AG04450 (cell line): Measurements from ENCODE around the gene ANKRD22. TPM values are rescaled to one million over a fixed set of nuclear protein-coding genes. Genes with fewer than 3 reads are reported as not detected.

Source experiments
- CTCF ChIA-PET: fragments of 300-600, 350-600 bp; formaldehyde crosslinking; extraction: SDS; loops from one replicate; lab custom pipeline; 2022; ENCODE audit warnings: antibody characterized with exemption, inconsistent platforms; lab: Charles Lee
- POLR2A ChIA-PET: fragments of 350-600 bp; formaldehyde crosslinking; extraction: SDS; loops from one replicate; lab custom pipeline; 2021; ENCODE audit warnings: antibody characterized with exemption, inconsistent platforms; lab: Yijun Ruan, JAX
- DNase-seq: peaks from one replicate; pipeline ENCODE4 v3.0.0-alpha.2; 2011; ENCODE audit warnings: low read depth, low spot score
- H3K27ac ChIP-seq: one replicate; pipeline ENCODE4 v1.5.1; 2012; ENCODE audit warnings: low read depth, low read length, control low read depth
- H3K27me3 ChIP-seq: one replicate; pipeline ENCODE4 v1.6.0; 2012; ENCODE audit warnings: low read length; ENCODE audit not compliant: control insufficient read depth, insufficient read depth
- H3K4me3 ChIP-seq: 2 replicates; pipeline ENCODE4 v1.5.1; 2011; ENCODE audit warnings: mild to moderate bottlenecking, low read depth, low read length, control low read depth
- H3K9me3 ChIP-seq: 2 replicates; pipeline ENCODE4 v1.5.1; 2012; ENCODE audit warnings: low read length; ENCODE audit not compliant: control insufficient read depth, insufficient read depth
- polyA plus RNA-seq: library from polyadenylated mRNA; depleted of rRNA; stranded (reverse); fragments of >200 nt; gene quantifications from 2 replicates; pipeline ENCODE4 v1.2.3, GENCODE V29; 2011
- TF ChIP-seq, protein P1 (sequence below): IDR thresholded peaks from 2 replicates; pipeline ENCODE4 v1.5.1; 2011; ENCODE audit warnings: low read depth, low read length, control low read depth, inconsistent platforms

ANKRD22 gene
- polyA plus RNA-seq, 1 experiment = not detected

DNA sequence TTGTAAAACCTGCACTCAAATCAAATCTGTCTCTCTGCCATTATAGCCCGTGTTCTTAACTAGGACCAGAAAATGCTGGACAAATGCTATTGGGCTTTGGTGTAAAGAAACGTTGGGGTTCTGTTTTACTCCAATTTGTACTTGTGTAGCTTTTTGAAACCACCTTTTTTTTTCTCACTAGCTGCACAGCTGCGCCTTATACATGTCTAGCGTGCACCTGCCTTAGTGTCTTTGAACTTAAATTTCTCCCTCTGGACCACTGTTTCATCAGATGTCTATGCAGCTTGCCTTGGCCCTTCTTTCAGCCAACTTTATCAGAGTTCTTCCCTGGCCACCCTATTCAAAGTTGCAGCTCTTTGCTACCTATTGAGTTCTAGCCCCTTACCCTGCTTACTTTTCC is 42.0 kb downstream of the ANKRD22 start:
- peaks cover 3% of the 10 kb centered on the region for H3K27me3 ChIP-seq
- H3K4me3 ChIP-seq = no peak overlapping the region
- TF ChIP-seq, protein P1, sequence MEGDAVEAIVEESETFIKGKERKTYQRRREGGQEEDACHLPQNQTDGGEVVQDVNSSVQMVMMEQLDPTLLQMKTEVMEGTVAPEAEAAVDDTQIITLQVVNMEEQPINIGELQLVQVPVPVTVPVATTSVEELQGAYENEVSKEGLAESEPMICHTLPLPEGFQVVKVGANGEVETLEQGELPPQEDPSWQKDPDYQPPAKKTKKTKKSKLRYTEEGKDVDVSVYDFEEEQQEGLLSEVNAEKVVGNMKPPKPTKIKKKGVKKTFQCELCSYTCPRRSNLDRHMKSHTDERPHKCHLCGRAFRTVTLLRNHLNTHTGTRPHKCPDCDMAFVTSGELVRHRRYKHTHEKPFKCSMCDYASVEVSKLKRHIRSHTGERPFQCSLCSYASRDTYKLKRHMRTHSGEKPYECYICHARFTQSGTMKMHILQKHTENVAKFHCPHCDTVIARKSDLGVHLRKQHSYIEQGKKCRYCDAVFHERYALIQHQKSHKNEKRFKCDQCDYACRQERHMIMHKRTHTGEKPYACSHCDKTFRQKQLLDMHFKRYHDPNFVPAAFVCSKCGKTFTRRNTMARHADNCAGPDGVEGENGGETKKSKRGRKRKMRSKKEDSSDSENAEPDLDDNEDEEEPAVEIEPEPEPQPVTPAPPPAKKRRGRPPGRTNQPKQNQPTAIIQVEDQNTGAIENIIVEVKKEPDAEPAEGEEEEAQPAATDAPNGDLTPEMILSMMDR = no peak
- ChIA-PET POLR2A (interaction anchor here (1.1 kb wide), 1 partner anchor 227 kb away, joined by 3 read pairs; no protein-coding TSS in a partner anchor), CTCF (interaction anchor here (0.8 to 5.8 kb wide), 11 partner anchors 9 to 583 kb away, joined by 3 to 63 read pairs (median 8); partner anchors contain the start of gene IFIT1)
- no peak overlapping the region for H3K27ac ChIP-seq
- no peak for DNase-seq
- no peaks in the 10 kb centered on the region for H3K9me3 ChIP-seq

DNA sequence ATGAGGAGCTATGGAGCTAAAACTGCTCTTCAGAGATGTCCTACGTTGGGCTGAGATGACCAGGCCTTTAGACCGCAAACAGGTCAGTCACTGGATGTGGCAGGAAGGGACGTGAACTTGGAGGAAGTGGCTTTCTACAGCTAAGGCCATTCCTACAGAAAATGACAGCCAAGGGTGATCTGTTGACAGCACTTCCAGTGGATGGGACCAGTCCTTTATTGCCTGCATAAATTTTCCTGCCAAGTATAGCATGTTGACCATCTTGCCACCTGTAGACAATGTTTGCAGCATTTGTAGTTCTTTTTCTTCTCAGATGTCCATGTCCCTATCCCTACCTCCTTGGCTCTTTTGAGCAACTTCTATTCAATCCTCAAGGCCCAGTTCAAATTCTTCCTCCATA is 45.7 kb downstream of the ANKRD22 start:
- TF ChIP-seq, protein P1 = no peak
- no peak for DNase-seq
- Histone ChIP-seq H3K9me3 (no peaks in the 10 kb centered on the region), H3K27me3 (peaks cover 3% of the 10 kb centered on the region), H3K27ac (no peak overlapping the region), H3K4me3 (no peak overlapping the region)
- POLR2A ChIA-PET = no interaction called here
- CTCF ChIA-PET = interaction anchor here (1.1 to 2.1 kb wide), 4 partner anchors 30 to 241 kb away, joined by 3 to 6 read pairs (median 6); partner anchors contain the start of gene RNLS

DNA sequence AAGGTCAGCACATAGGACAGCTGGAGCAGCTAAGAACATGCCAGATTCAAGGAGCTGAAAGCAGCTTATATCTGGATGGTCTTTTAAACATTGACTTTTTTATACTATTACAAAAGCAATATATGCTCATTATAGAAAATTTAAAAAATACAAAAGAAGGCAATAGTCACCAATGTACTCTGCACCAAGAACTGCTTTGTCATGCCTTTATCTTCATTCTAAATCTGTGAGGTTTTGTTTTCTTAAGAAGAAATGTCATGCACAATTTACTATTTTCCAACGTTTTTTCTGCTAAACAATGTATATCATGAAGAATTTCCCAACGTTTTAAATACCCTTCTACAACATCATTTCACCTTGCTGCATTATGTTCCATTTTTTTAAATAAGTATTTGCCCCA is 46.3 kb downstream of the ANKRD22 start:
- Histone ChIP-seq H3K27ac (no peak overlapping the region), H3K27me3 (peaks cover 3% of the 10 kb centered on the region), H3K4me3 (no peak overlapping the region), H3K9me3 (no peaks in the 10 kb centered on the region)
- DNase-seq = no peak
- TF ChIP-seq, protein P1 = no peak
- CTCF ChIA-PET = interaction anchor here (1.1 to 2.1 kb wide), 4 partner anchors 31 to 240 kb away, joined by 3 to 6 read pairs (median 6); partner anchors contain the start of gene RNLS
- POLR2A ChIA-PET = no interaction called here

DNA sequence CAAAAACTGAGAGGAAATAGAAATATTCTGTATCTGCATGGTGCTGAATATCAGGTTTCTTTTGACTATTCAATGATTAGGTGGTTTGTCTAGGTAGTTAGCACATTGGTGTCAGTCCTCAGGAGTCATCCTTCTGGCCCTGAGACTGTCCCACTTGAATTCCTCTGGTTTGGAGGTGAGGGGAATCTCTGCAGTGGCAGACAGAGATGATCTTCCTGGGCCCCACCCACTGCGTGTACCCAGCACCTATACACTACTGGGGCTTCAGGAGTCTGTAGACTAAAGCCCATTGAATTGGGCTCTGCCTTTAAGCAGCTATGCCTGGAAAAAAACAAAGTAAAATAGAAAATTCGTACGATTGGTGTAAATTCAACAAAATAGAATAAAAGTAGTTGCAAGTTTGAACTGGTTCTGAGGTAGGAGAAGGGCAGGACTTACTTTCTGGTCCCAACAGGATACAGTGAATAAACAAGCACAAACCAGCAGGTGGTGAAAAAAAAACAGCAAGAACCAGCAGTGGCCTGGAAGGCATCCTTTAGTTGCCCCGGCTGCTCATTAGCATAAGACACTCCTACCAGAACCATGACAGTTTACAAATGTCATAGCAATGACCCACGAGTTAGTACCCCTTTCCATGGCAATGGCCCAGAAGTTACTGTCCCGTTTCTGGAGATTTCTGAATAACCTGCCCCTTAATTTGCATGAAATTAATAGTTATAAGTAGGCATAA is 47.4 kb downstream of the ANKRD22 start:
- no peaks in the 10 kb centered on the region for H3K9me3 ChIP-seq
- TF ChIP-seq, protein P1 = no peak
- H3K4me3 ChIP-seq = no peak overlapping the region
- no peak for DNase-seq
- H3K27me3 ChIP-seq = no peaks in the 10 kb centered on the region
- CTCF ChIA-PET = interaction anchor here (0.6 to 2.1 kb wide), 6 partner anchors 27 to 239 kb away, joined by 3 to 6 read pairs (median 5); partner anchors contain the start of gene RNLS
- POLR2A ChIA-PET = no interaction called here
- H3K27ac ChIP-seq = no peak overlapping the region

DNA sequence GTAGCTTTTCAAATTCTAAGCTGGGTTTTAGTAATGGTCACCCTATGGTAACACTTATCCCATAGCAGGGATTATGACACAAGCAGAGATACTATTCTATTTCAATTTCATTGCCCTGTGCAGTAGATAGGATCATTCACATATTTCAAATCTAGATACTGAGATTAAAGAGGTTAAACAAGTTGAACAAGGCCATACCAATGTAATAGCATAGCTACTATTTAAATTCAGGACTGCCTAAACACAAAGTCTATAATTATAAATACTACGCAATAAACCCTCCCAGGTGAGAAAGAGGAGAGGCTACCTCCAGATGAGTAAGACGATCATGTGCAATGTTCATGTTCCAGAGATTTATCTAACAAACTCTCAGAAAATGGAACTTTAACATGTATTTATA is 48.0 kb downstream of the ANKRD22 start:
- no peak overlapping the region for H3K27ac ChIP-seq
- ChIA-PET POLR2A (no interaction called here), CTCF (interaction anchor here (0.6 to 1.3 kb wide), 4 partner anchors 27 to 238 kb away, joined by 3 to 6 read pairs (median 4); no protein-coding TSS in a partner anchor)
- TF ChIP-seq, protein P1 = no peak
- H3K9me3 ChIP-seq = no peaks in the 10 kb centered on the region
- H3K4me3 ChIP-seq = no peak overlapping the region
- DNase-seq = no peak
- H3K27me3 ChIP-seq = no peaks in the 10 kb centered on the region
